ENCODE results near the gene ADAMTS19.
A peak's percentile ranks its signal among the peaks of the same experiment; 100 is the strongest.

ADAMTS19 gene

DNA sequence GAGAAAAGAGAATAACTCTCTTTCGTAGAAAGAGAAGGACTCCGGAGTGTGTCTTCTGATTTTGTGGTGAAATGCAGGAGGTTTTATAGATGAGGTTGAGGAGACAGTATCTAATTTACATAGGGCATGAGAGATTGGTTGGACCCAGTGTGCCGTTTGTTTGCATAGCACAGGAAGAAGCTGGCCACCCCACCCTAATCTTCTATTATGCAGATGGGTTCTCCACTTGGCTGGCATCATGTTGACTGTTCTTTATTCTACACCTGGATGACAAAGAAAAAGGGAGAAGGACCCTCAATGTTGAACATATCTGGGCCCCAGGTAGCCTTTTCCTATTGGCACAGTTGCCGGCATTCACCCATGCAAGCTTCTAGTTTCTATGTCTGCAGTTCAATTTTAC is 264.5 kb downstream of the ADAMTS19 start:
- Mint-ChIP-seq H3K36me3 (ENCODE audit: insufficient read depth) (no peaks in the 10 kb centered on the region), H3K27ac (ENCODE audit: low read depth) (no peak overlapping the region), H3K9me3 (peaks cover 6% of the 10 kb centered on the region), H3K4me1 (no peaks in the 10 kb centered on the region), H3K4me3 (no peak overlapping the region), H3K27me3 (no peaks in the 10 kb centered on the region)
- ATAC-seq (replicated peaks; ENCODE audit: extremely low read depth, poor library complexity, severe bottlenecking) (no peak), DNase-seq (ENCODE audit: low spot score in 2 of 2) (no peak)

GRCh38 chr5:129739773-129740172 is 279.7 kb downstream of the ADAMTS19 start:
- ATAC-seq (replicated peaks; ENCODE audit: extremely low read depth, poor library complexity, severe bottlenecking) (no peak), DNase-seq (ENCODE audit: low spot score in 2 of 2) (no peak)
- H3K9me3 Mint-ChIP-seq = no peaks in the 10 kb centered on the region
- no peaks in the 10 kb centered on the region for H3K27me3 Mint-ChIP-seq
- H3K4me3 Mint-ChIP-seq = no peak overlapping the region
- no peaks in the 10 kb centered on the region for H3K4me1 Mint-ChIP-seq
- H3K27ac Mint-ChIP-seq (ENCODE audit: low read depth) = no peak overlapping the region
- peaks cover 3% of the 10 kb centered on the region for H3K36me3 Mint-ChIP-seq (ENCODE audit: insufficient read depth)

GRCh38 chr5:129743541-129744187 is 283.6 kb downstream of the ADAMTS19 start:
- H3K27ac Mint-ChIP-seq (ENCODE audit: low read depth) = no peak overlapping the region
- no peaks in the 10 kb centered on the region for H3K9me3 Mint-ChIP-seq
- H3K36me3 Mint-ChIP-seq (ENCODE audit: insufficient read depth) = peaks cover 3% of the 10 kb centered on the region
- no peak overlapping the region for H3K4me3 Mint-ChIP-seq
- no peaks in the 10 kb centered on the region for H3K4me1 Mint-ChIP-seq
- no peak for DNase-seq (ENCODE audit: low spot score in 2 of 2)
- no peaks in the 10 kb centered on the region for H3K27me3 Mint-ChIP-seq
- ATAC-seq (replicated peaks; ENCODE audit: extremely low read depth, poor library complexity, severe bottlenecking) = no peak

GRCh38 chr5:129745997-129746396 is 285.9 kb downstream of the ADAMTS19 start:
- no peak for DNase-seq (ENCODE audit: low spot score in 2 of 2)
- H3K4me3 Mint-ChIP-seq = no peak overlapping the region
- peaks cover 1% of the 10 kb centered on the region for H3K36me3 Mint-ChIP-seq (ENCODE audit: insufficient read depth)
- no peaks in the 10 kb centered on the region for H3K9me3 Mint-ChIP-seq
- no peaks in the 10 kb centered on the region for H3K27me3 Mint-ChIP-seq
- H3K4me1 Mint-ChIP-seq = no peaks in the 10 kb centered on the region
- H3K27ac Mint-ChIP-seq (ENCODE audit: low read depth) = no peak overlapping the region
- ATAC-seq (replicated peaks; ENCODE audit: extremely low read depth, poor library complexity, severe bottlenecking) = no peak

DNA sequence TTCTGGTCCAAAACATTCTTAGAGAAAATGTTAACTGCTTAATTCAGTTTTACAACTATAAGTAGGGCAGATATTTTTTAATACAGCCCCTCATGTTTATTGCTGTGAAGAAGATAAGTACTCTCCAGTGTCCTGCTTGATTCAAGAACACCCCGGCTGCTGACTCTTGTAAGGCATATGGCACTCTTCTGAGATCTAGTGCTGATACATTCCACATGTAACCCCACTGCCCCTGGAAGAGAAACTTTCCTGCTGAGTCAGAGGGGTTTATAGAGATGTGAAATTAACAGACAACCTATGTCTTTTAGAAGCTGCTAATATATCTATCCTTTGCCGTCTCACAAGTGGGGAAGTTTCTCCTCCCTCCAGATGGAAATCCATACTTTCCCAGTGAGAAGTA is 286.8 kb downstream of the ADAMTS19 start:
- ATAC-seq (replicated peaks; ENCODE audit: extremely low read depth, poor library complexity, severe bottlenecking) (no peak), DNase-seq (ENCODE audit: low spot score in 2 of 2) (no peak)
- Mint-ChIP-seq H3K27ac (ENCODE audit: low read depth) (no peak overlapping the region), H3K27me3 (no peaks in the 10 kb centered on the region), H3K9me3 (no peaks in the 10 kb centered on the region), H3K4me3 (no peak overlapping the region), H3K4me1 (no peaks in the 10 kb centered on the region), H3K36me3 (ENCODE audit: insufficient read depth) (peaks cover 1% of the 10 kb centered on the region)

DNA sequence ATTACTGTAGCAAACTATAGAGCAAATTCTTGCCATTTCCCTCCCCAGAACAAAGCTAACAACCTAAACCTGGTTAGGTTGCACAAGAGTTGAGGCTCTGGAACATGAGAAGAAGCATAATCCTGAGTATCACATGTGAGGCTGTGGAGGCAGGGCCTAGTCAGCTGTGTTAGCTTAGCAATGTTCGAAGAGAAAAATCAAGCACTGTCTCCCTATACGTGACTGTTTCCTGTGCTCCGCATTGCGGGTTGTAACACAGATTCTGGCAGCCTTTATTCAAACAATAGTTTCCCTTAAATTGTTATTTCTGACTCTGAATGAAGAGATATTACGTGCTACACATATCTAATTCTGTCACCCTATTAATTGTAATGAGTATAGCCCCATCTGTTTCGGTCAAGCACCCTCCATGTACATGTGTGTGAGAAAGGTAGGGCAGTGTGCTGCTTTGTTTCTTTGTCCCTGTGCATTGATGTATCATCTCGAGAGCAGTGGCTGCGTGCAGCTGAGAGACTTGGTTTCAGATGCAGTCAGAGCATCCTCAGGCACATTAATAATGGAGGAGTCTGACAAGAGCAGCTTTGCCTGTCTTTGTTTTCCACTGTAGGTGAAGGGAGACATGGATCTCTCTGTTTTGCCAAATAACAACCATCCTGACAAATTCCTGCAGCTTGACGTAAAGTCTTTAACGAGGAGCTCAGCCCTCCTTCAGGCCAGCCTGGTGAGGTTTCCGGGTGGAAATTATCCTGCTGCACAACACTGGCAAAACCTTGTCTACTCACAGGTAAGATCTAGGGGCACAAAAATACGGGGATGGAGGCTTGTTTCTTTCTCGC is 287.7 kb downstream of the ADAMTS19 start, which contains the start of gene MINAR2:
MINAR2 (plus strand) TSS at position 523 of the 836 bp plus-strand sequence; CDS start at position 620, 97 bp downstream.
- ATAC-seq (replicated peaks; ENCODE audit: extremely low read depth, poor library complexity, severe bottlenecking) = no peak
- no peak within 1 kb of the TSS for H3K4me3 Mint-ChIP-seq
- no peaks in the 10 kb centered on the region for H3K4me1 Mint-ChIP-seq
- H3K27ac Mint-ChIP-seq (ENCODE audit: low read depth) = no peak within 1 kb of the TSS
- peaks cover 1% of the 10 kb centered on the region for H3K36me3 Mint-ChIP-seq (ENCODE audit: insufficient read depth)
- H3K9me3 Mint-ChIP-seq = no peaks in the 10 kb centered on the region
- no peaks in the 10 kb centered on the region for H3K27me3 Mint-ChIP-seq
- DNase-seq (ENCODE audit: low spot score in 2 of 2) = no peak

DNA sequence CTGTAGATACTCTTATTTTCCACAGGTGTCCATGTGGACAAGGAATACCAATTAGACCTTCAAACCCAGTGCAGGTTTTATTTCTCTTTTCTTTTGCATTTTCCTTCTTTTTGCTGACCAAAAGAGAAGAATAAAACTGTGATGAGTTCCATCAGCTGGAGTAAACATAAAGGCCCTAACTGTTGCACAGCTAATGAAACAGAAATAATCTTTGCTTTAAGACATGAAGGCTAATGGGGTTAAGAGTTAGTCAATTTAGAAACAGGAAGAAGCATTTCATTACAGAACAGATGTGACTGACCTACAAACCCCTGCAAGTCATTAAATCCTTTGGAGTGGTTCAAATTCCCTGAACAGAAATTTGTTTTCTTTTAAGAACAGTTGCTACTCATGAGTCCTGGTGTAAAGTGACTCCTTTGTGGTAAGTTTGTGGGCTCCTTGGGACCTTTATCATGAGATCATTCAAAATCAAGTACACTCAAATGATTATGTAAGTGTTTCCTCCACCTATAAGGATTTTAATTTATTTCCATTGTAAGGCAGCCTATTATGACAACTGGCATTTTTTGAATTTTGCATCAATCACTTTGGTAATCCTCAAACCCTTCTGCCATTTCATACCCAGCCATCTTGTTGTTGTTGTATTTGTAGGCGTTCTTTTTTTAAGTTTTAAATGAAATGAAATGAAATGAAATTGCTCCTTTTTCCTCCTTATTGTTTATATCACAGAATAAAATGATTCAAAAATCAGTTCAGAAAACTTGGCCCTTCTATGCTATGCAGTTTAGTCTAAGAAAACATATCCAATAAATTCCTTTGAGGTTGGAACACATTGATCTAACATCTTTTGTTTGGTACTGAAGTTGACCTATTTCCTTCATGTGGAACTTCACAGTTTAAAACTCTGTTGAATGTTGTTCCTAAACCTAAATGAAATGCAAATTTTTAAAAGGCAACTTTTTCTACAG is 289.1 kb downstream of the ADAMTS19 start:
- ATAC-seq (replicated peaks; ENCODE audit: extremely low read depth, poor library complexity, severe bottlenecking) = no peak
- Mint-ChIP-seq H3K27ac (ENCODE audit: low read depth) (no peak overlapping the region), H3K9me3 (no peaks in the 10 kb centered on the region), H3K4me1 (no peaks in the 10 kb centered on the region), H3K27me3 (no peaks in the 10 kb centered on the region), H3K36me3 (ENCODE audit: insufficient read depth) (peaks cover 1% of the 10 kb centered on the region), H3K4me3 (no peak overlapping the region)
- DNase-seq (ENCODE audit: low spot score in 2 of 2) = no peak

DNA sequence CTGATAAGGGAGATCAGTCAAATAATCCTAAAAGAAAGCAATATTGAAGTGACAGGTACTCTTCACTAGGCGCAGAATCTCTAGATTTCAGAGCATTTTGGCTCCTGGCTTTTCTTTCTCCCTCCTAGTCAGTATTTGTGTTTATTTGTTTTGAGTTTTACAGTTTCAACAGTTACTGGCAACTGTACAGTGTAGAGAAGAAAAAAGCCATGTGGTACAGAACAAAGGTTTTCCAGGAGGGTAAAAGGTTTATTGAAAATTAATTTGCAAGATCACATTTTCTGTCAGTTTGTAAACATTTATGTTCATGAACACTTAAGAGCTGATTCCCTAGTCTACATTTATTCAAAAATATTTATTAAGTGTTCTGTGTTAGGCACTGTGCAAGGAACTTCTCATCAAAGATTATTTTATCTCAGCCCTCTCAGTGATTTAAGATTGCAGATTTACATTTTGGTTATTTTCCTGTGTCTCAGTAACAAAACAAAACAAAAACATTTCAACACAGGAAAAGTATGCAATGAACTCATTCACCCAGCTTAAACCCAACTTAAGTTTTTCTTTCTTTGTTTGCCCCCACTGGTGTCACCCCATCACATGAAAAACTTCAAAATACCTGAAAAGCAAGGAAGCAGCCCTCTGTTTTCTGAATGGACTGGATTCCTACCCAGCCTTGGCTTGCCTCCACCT is 300.7 kb downstream of the ADAMTS19 start:
- Mint-ChIP-seq H3K9me3 (no peaks in the 10 kb centered on the region), H3K4me3 (no peak overlapping the region), H3K27ac (ENCODE audit: low read depth) (no peak overlapping the region), H3K36me3 (ENCODE audit: insufficient read depth) (no peaks in the 10 kb centered on the region), H3K4me1 (no peaks in the 10 kb centered on the region), H3K27me3 (peaks cover 10% of the 10 kb centered on the region)
- ATAC-seq (replicated peaks; ENCODE audit: extremely low read depth, poor library complexity, severe bottlenecking) (no peak), DNase-seq (ENCODE audit: low spot score in 2 of 2) (no peak)

- H3K4me1 Mint-ChIP-seq = no peaks in the 10 kb centered on the region
- H3K36me3 Mint-ChIP-seq (ENCODE audit: insufficient read depth) = no peaks in the 10 kb centered on the region
- H3K4me3 Mint-ChIP-seq = no peak overlapping the region
- H3K27me3 Mint-ChIP-seq = no peaks in the 10 kb centered on the region
- ATAC-seq (replicated peaks; ENCODE audit: extremely low read depth, poor library complexity, severe bottlenecking) (no peak), DNase-seq (ENCODE audit: low spot score in 2 of 2) (no peak)
- no peak overlapping the region for H3K27ac Mint-ChIP-seq (ENCODE audit: low read depth)
- H3K9me3 Mint-ChIP-seq = no peaks in the 10 kb centered on the region
These were observed 303.6 kb downstream of the ADAMTS19 start for GRCh38 chr5:129763651-129764050.

- Mint-ChIP-seq H3K9me3 (no peaks in the 10 kb centered on the region), H3K36me3 (ENCODE audit: insufficient read depth) (no peaks in the 10 kb centered on the region), H3K27ac (ENCODE audit: low read depth) (no peak overlapping the region), H3K4me1 (no peaks in the 10 kb centered on the region), H3K27me3 (no peaks in the 10 kb centered on the region), H3K4me3 (no peak overlapping the region)
- ATAC-seq (replicated peaks; ENCODE audit: extremely low read depth, poor library complexity, severe bottlenecking) (no peak), DNase-seq (ENCODE audit: low spot score in 2 of 2) (no peak)
These were observed 306.7 kb downstream of the ADAMTS19 start for GRCh38 chr5:129766798-129767197.

DNA sequence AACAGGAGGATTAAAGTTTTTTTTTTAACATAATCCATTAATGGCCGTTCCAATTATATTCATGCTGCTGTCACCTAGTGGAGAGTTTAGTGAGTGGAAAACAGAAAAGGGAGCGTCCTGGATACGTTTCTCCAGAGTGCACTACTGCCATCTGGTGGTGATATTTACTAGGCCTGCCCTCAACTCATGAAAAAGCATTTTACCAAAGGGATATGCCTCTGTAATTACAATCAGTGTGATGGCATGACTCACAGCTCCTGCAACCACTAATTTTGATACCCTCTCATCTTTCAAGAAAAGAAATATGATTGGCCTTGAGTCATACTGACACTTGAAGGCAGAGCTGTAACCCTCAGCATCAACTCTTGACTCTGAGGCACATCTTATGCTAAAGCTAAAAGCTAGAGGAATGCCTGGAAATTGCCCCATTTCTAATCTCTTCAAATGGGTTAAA is 307.9 kb downstream of the ADAMTS19 start:
- no peaks in the 10 kb centered on the region for H3K4me1 Mint-ChIP-seq
- H3K9me3 Mint-ChIP-seq = no peaks in the 10 kb centered on the region
- no peaks in the 10 kb centered on the region for H3K36me3 Mint-ChIP-seq (ENCODE audit: insufficient read depth)
- H3K4me3 Mint-ChIP-seq = no peak overlapping the region
- DNase-seq (ENCODE audit: low spot score in 2 of 2) = peak in 1 of 2 donors; percentile 23
- no peaks in the 10 kb centered on the region for H3K27me3 Mint-ChIP-seq
- H3K27ac Mint-ChIP-seq (ENCODE audit: low read depth) = no peak overlapping the region
- peak; percentile 60 for ATAC-seq (replicated peaks; ENCODE audit: extremely low read depth, poor library complexity, severe bottlenecking)

DNA sequence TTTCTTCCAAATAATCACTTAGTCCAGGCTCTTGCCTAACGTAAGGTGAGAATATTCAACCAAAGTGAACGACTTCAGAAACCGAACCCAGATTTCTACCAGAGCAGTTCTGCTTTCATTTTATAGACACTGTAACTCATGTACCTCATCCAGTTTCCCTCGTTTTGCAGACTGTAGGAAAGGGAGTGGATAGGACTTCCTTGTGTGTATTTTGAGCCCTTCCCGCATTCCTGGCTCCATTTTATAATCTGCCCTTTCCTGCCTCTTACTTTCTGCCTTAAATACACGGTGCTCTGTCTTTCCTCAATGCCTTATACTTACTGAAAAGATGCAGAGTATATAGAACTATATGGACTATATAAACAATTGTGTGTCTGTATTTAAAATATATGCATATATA is 308.6 kb downstream of the ADAMTS19 start:
- Mint-ChIP-seq H3K4me3 (no peak overlapping the region), H3K36me3 (ENCODE audit: insufficient read depth) (no peaks in the 10 kb centered on the region), H3K4me1 (no peaks in the 10 kb centered on the region), H3K27me3 (no peaks in the 10 kb centered on the region), H3K27ac (ENCODE audit: low read depth) (no peak overlapping the region), H3K9me3 (no peaks in the 10 kb centered on the region)
- ATAC-seq (replicated peaks; ENCODE audit: extremely low read depth, poor library complexity, severe bottlenecking) (no peak), DNase-seq (ENCODE audit: low spot score in 2 of 2) (no peak)
